Parathyroid adenoma (tissue), 2 donors: ENCODE data around the gene NOC4L.

ENCODE experiments used
- H2AFZ ChIP-seq: fragments of 300-600 bp; sonication (generic); one replicate; pipeline ENCODE4 v1.7.0; 2017; ENCODE audit warnings: antibody characterized with exemption, mild to moderate bottlenecking
- H3K27ac ChIP-seq: fragments of 300-600 bp; sonication (generic); one replicate; pipeline ENCODE4 v1.7.0; 2017
- H3K27me3 ChIP-seq: fragments of 300-600 bp; sonication (generic); one replicate; pipeline ENCODE4 v1.7.0; 2017; ENCODE audit warnings: low read length; ENCODE audit not compliant: control insufficient read depth, insufficient read depth
- H3K36me3 ChIP-seq: fragments of 300-600 bp; sonication (generic); one replicate; pipeline ENCODE4 v1.7.0; 2017; ENCODE audit warnings: low read length; ENCODE audit not compliant: control insufficient read depth, insufficient read depth
- H3K4me1 ChIP-seq: fragments of 300-600 bp; sonication (generic); one replicate; pipeline ENCODE4 v1.7.0; 2017; ENCODE audit warnings: control low read depth
- H3K4me2 ChIP-seq: fragments of 300-600 bp; sonication (generic); one replicate; pipeline ENCODE4 v1.7.0; 2017; ENCODE audit warnings: low read length
- H3K4me3 ChIP-seq: fragments of 300-600 bp; sonication (generic); one replicate; pipeline ENCODE4 v1.7.0; 2017; ENCODE audit warnings: low read depth, low read length
- H3K79me2 ChIP-seq: fragments of 300-600 bp; sonication (generic); one replicate; pipeline ENCODE4 v1.7.0; 2017; ENCODE audit warnings: control low read depth
- H3K9ac ChIP-seq: fragments of 300-600 bp; sonication (generic); one replicate; pipeline ENCODE4 v1.7.0; 2017; ENCODE audit warnings: mild to moderate bottlenecking
- H3K9me3 ChIP-seq: fragments of 300-600 bp; sonication (generic); one replicate; pipeline ENCODE4 v1.7.0; 2017; ENCODE audit warnings: low read length; ENCODE audit not compliant: control insufficient read depth
- TF ChIP-seq, protein P1 (sequence below): fragments of 300-600 bp; sonication (generic); IDR thresholded peaks from one replicate; pipeline ENCODE4 v1.7.0; 2017; ENCODE audit warnings: antibody characterized with exemption, mild to moderate bottlenecking
- donor health status: primary hyperparathyroidism.

The NOC4L gene

DNA sequence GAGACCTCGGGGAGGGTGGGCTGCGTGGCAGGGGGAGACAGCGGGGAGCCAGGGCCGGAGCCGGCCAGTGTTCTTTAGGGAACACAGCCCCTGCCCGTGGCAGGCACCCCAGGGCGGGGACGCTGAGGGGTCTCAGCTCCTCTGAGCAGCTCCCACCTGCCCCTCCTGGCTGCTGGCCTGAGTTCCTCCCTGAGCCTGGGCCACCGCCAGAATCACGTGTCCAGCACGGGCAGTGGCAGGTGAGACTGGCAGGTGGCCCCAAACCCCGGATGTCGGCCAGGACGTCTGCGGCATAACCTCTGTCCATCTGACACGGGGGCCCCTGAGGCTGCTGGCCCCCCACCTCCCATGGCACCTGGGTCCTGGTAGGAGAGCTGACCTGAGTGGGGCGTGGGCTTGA is 25.1 kb downstream of the NOC4L start:
- no peaks in the 10 kb centered on the region for H3K4me1 ChIP-seq
- H3K36me3 ChIP-seq: no peaks in the 10 kb centered on the region
- H3K4me3 ChIP-seq: no peak overlapping the region
- no peak overlapping the region for H3K27ac ChIP-seq
- H2AFZ ChIP-seq: no peak overlapping the region
- H3K79me2 ChIP-seq: no peaks in the 10 kb centered on the region
- H3K9ac ChIP-seq: no peak overlapping the region
- TF ChIP-seq, protein P1, sequence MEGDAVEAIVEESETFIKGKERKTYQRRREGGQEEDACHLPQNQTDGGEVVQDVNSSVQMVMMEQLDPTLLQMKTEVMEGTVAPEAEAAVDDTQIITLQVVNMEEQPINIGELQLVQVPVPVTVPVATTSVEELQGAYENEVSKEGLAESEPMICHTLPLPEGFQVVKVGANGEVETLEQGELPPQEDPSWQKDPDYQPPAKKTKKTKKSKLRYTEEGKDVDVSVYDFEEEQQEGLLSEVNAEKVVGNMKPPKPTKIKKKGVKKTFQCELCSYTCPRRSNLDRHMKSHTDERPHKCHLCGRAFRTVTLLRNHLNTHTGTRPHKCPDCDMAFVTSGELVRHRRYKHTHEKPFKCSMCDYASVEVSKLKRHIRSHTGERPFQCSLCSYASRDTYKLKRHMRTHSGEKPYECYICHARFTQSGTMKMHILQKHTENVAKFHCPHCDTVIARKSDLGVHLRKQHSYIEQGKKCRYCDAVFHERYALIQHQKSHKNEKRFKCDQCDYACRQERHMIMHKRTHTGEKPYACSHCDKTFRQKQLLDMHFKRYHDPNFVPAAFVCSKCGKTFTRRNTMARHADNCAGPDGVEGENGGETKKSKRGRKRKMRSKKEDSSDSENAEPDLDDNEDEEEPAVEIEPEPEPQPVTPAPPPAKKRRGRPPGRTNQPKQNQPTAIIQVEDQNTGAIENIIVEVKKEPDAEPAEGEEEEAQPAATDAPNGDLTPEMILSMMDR: no peak
- H3K9me3 ChIP-seq: no peaks in the 10 kb centered on the region
- peaks cover 3% of the 10 kb centered on the region for H3K27me3 ChIP-seq
- no peak overlapping the region for H3K4me2 ChIP-seq

DNA sequence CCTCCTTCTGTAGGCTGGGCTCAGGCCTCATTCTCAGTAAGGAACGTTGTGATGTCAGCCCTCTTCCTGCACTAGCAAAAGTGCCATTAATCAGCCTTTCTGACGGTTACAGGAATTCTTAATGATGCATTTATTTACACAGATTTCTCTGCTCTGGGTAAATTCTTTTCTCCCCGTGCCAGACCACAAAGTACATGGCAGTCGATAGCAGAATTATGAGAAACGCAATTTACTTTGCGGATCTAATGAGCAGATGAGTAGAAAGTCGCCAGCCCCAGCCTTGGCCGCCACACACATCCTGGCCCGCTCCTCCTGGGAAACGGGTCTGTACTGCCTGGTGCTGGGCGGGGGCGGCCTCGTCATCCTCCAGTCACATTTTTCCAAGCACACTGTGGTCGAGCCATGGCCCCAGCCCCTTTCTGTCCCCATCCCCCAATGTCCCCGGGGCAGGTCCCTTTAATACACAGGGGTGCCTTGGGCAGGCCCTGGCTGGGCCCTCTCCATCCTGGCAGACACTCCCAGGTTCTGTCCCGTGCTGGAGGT is 25.9 kb downstream of the NOC4L start:
- H3K79me2 ChIP-seq: no peaks in the 10 kb centered on the region
- TF ChIP-seq, protein P1: no peak
- H3K27ac ChIP-seq: no peak overlapping the region
- no peak overlapping the region for H3K4me3 ChIP-seq
- H3K36me3 ChIP-seq: no peaks in the 10 kb centered on the region
- H3K9ac ChIP-seq: no peak overlapping the region
- no peaks in the 10 kb centered on the region for H3K4me1 ChIP-seq
- H2AFZ ChIP-seq: no peak overlapping the region
- peaks cover 4% of the 10 kb centered on the region for H3K27me3 ChIP-seq
- H3K9me3 ChIP-seq: no peaks in the 10 kb centered on the region
- no peak overlapping the region for H3K4me2 ChIP-seq

DNA sequence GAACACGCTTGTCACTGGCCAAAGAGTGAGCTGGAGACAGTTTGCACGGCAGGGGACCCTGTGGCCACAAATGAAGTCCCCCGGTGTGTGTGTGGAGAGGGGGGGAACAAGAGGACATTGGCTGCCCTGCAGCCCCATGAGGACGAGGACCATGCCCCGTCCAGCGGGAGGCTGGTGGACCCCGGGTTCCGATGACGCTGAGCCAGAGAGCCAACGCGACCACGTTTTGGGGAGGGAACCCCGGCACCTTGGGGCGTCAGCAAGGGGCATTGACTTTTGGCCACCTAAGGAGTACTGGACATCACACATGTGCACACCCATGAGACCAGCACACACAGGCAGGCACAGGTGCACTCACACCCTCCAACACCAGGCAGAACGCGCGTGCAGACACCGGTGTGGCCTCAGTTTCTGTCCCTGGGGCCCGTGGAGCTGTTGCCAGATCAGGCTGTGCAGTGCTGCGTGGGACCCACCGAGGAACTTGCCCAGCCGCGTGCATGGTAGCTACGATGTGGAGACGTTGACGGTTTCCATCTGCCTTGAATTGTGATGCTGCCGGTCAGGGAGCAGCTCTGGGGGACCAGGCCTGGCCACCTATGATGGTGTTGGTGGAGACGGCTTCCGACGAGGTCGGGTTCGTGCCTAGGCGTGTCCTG is 26.5 kb downstream of the NOC4L start:
- Histone ChIP-seq H3K4me2 (no peak overlapping the region), H3K27ac (no peak overlapping the region), H3K4me1 (no peaks in the 10 kb centered on the region), H3K36me3 (no peaks in the 10 kb centered on the region), H2AFZ (no peak overlapping the region), H3K9ac (no peak overlapping the region), H3K9me3 (no peaks in the 10 kb centered on the region), H3K4me3 (no peak overlapping the region), H3K27me3 (peaks cover 4% of the 10 kb centered on the region), H3K79me2 (no peaks in the 10 kb centered on the region)
- TF ChIP-seq, protein P1: no peak

DNA sequence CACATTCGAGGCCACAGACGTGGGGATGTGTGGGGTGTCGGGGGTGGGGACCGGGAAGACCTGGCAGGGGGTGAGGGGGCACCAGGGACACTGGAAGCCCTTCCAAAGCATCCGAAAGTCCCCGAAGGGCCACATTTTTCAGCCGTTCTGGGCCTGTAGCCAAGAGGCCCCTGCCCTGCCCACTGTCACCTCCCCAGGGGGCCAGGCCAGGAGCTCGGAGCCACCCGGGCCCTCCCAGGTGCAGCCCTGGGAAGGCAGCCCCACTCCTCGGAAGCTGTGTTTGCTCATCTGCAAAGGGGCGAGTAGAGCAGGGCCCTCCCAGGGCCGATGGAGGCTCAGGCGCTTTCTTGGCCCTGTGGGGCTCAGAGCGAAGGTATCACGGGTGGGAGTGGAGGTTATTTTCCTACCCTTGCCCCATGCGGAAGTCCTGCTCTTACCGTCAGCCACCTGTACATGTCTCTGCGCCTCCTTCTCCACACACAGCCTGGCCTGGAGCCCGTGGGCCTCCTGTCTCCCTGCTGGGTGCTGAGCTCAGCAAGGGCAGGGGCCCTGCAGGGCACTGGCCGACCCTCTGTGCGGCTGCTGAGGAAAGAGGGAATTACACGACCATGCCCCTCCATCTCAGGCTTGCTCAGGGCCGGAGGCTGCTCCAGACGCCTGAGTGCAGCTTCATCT is 27.2 kb downstream of the NOC4L start:
- Histone ChIP-seq H3K79me2 (no peaks in the 10 kb centered on the region), H2AFZ (no peak overlapping the region), H3K4me3 (no peak overlapping the region), H3K4me1 (no peaks in the 10 kb centered on the region), H3K36me3 (no peaks in the 10 kb centered on the region), H3K4me2 (no peak overlapping the region), H3K27ac (no peak overlapping the region), H3K9ac (no peak overlapping the region), H3K27me3 (peaks cover 4% of the 10 kb centered on the region), H3K9me3 (no peaks in the 10 kb centered on the region)
- TF ChIP-seq, protein P1: no peak
